ENCODE data around the gene CSNK1E. TPM values are rescaled to one million over a fixed set of nuclear protein-coding genes. Genes with fewer than 3 reads are reported as not detected.

Gene CSNK1E
- total and polyA plus RNA-seq, 2 of the 4 experiments (the other 2 are of a cell fraction) = 116 to 276 TPM

DNA sequence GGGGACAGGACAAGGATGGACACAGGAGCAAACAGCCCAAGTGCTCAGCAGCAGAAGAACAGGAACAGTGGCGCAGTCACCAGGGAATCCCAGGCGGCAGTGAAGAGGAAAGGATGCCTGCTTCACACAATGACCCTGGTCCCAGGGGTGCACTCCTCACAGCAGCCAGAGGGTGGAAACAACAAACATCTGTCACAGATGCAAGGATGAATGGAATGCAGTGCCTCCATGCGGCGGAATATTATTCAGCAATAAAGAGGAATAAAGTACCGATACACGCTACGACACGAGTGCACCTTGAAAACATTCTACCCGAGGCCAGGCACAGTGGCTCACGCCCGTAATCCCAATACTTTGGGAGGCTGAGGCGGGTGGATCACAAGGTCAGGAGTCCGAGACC, 12.7 kb downstream of the CSNK1E start:
- Histone ChIP-seq H3K56ac (ENCODE audit: extremely low read depth, insufficient read depth, low read length) (no peak overlapping the region), H2AK5ac (ENCODE audit: low read depth, low read length) (no peak overlapping the region), H3K18ac (ENCODE audit: low read depth, low read length) (no peak overlapping the region), H2BK120ac (ENCODE audit: low read depth, low read length) (no peak overlapping the region), H2AFZ (replicated peaks; ENCODE audit: low read length, poor library complexity) (peak overlapping the region; percentile 51), H2AK9ac (replicated peaks; ENCODE audit: low read depth, low read length, poor library complexity) (no peak overlapping the region), H3K27me3 (ENCODE audit: control insufficient read depth, insufficient read depth, low read length) (no peaks in the 10 kb centered on the region), H3K4me1 (ENCODE audit: control insufficient read depth, insufficient read depth, low read length) (peaks cover 21% of the 10 kb centered on the region), H2BK20ac (ENCODE audit: low read depth, low read length) (no peak overlapping the region), H3K4ac (ENCODE audit: low read depth, low read length) (no peak overlapping the region), H4K91ac (ENCODE audit: insufficient read depth, low read depth, low read length) (no peak overlapping the region), H3K23ac (ENCODE audit: low read depth, low read length) (no peak overlapping the region), H3K9me3 (ENCODE audit: control insufficient read depth, insufficient read depth, low read length) (no peaks in the 10 kb centered on the region), H3K79me1 (ENCODE audit: low read depth in 1 of 2, low read length in 2 of 2) (peaks cover 6 to 81% of the 10 kb centered on the region in 2 experiments; a peak in 3 of 4 replicates), H2BK15ac (ENCODE audit: low read depth, low read length) (no peak overlapping the region), H3K9ac (ENCODE audit: low read depth, low read length) (no peak overlapping the region), H3K27ac (ENCODE audit: insufficient read depth, low read length) (0 out of 2 replicates have a peak overlapping the region, but pooled peaks have one; percentile 1), H3K14ac (replicated peaks; ENCODE audit: low read depth, low read length) (0 out of 2 replicates have a peak overlapping the region, but pooled peaks have one; percentile 16), H3K9me1 (ENCODE audit: insufficient read depth, low read length) (peaks cover 28% of the 10 kb centered on the region), H3K4me2 (ENCODE audit: low read depth, low read length) (no peak overlapping the region), H3K36me3 (ENCODE audit: control insufficient read depth, insufficient read depth, low read length) (peaks cover 68% of the 10 kb centered on the region), H2BK5ac (ENCODE audit: low read depth, low read length, poor library complexity, severe bottlenecking) (no peak overlapping the region), H3K4me3 (ENCODE audit: insufficient read depth, low read depth, low read length) (no peak overlapping the region), H4K20me1 (ENCODE audit: insufficient read depth, low read length) (peaks cover 100% of the 10 kb centered on the region), H4K5ac (ENCODE audit: low read depth, low read length) (no peak overlapping the region), H4K8ac (ENCODE audit: low read depth in 2 of 2, low read length in 2 of 2) (no peak overlapping the region)
- no TSS peak for BruUV-seq (replicated peaks)
- intact Hi-C loops (cut with micrococcal nuclease) (no loop called here), dilution Hi-C loops (cut with HindIII; ENCODE audit: low sequenced_read_pairs, unreplicated experiment) (no loop called here), in situ Hi-C loops (cut with MboI; ENCODE audit: low sequenced_read_pairs) (no loop called here)
- ChIA-PET POLR2A (ENCODE audit: unreplicated experiment) (interaction anchor here (1.1 kb wide), 1 partner anchor 11 kb away, joined by 30 read pairs; no protein-coding TSS in a partner anchor), CTCF (no interaction called here)
- DNase-seq (no peak), ATAC-seq (ENCODE audit: low read depth) (0 out of 2 replicates have a peak, but pooled peaks have one; percentile 24)
- 94% methylated on average over 2 of the region's 13 CpGs; no CpG with 5 or more reads in 1 of the 2 experiments for WGBS, 2 experiments (ENCODE audit: extremely low coverage in 2 of 2, insufficient read length in 1 of 2)
- no peak for TF ChIP-seq BHLHE40 (IDR thresholded peaks at IDR 0.05; ENCODE audit: low read depth, low read length)
- no peak for TF ChIP-seq RAD21 (IDR thresholded peaks at IDR 0.05; ENCODE audit: low read length)
- TF ChIP-seq, protein P1, sequence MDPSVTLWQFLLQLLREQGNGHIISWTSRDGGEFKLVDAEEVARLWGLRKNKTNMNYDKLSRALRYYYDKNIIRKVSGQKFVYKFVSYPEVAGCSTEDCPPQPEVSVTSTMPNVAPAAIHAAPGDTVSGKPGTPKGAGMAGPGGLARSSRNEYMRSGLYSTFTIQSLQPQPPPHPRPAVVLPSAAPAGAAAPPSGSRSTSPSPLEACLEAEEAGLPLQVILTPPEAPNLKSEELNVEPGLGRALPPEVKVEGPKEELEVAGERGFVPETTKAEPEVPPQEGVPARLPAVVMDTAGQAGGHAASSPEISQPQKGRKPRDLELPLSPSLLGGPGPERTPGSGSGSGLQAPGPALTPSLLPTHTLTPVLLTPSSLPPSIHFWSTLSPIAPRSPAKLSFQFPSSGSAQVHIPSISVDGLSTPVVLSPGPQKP (IDR thresholded peaks at IDR 0.05; ENCODE audit: borderline replicate concordance, low read depth, low read length) = no peak
- TF ChIP-seq, protein P2, sequence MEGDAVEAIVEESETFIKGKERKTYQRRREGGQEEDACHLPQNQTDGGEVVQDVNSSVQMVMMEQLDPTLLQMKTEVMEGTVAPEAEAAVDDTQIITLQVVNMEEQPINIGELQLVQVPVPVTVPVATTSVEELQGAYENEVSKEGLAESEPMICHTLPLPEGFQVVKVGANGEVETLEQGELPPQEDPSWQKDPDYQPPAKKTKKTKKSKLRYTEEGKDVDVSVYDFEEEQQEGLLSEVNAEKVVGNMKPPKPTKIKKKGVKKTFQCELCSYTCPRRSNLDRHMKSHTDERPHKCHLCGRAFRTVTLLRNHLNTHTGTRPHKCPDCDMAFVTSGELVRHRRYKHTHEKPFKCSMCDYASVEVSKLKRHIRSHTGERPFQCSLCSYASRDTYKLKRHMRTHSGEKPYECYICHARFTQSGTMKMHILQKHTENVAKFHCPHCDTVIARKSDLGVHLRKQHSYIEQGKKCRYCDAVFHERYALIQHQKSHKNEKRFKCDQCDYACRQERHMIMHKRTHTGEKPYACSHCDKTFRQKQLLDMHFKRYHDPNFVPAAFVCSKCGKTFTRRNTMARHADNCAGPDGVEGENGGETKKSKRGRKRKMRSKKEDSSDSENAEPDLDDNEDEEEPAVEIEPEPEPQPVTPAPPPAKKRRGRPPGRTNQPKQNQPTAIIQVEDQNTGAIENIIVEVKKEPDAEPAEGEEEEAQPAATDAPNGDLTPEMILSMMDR (conservative IDR thresholded peaks at IDR 0.05; ENCODE audit: low read depth, low read length) = 0 out of 2 replicates have a peak, but pooled peaks have one; percentile 9
- TF ChIP-seq SMC3 (IDR thresholded peaks at IDR 0.05; ENCODE audit: low read depth, low read length) = no peak
- TF ChIP-seq RCOR1 (IDR thresholded peaks at IDR 0.05; ENCODE audit: insufficient replicate concordance, low read length) = no peak
- no peak for TF ChIP-seq FOS (IDR thresholded peaks at IDR 0.05; ENCODE audit: low read depth, low read length)
- no peak for TF ChIP-seq CEBPB (IDR thresholded peaks at IDR 0.05; ENCODE audit: low read depth, low read length)
- TF ChIP-seq RFX5 (IDR thresholded peaks at IDR 0.05; ENCODE audit: low read depth, low read length) = no peak

All from IMR-90 (cell line).